22Rv1 (cell line): ENCODE measurements around the gene NDUFAF3.

ENCODE experiments used
- ZFX ChIP-seq: fragments of 450-650 bp; IDR thresholded peaks from 2 replicates; pipeline ENCODE4 v1.6.1; 2017; ENCODE audit warnings: antibody characterized with exemption, borderline replicate concordance
- TF ChIP-seq, protein P1 (sequence below): fragments of 450-650 bp; IDR thresholded peaks from 2 replicates; pipeline ENCODE4 v1.5.1; 2017; ENCODE audit warnings: mild to moderate bottlenecking

DNA sequence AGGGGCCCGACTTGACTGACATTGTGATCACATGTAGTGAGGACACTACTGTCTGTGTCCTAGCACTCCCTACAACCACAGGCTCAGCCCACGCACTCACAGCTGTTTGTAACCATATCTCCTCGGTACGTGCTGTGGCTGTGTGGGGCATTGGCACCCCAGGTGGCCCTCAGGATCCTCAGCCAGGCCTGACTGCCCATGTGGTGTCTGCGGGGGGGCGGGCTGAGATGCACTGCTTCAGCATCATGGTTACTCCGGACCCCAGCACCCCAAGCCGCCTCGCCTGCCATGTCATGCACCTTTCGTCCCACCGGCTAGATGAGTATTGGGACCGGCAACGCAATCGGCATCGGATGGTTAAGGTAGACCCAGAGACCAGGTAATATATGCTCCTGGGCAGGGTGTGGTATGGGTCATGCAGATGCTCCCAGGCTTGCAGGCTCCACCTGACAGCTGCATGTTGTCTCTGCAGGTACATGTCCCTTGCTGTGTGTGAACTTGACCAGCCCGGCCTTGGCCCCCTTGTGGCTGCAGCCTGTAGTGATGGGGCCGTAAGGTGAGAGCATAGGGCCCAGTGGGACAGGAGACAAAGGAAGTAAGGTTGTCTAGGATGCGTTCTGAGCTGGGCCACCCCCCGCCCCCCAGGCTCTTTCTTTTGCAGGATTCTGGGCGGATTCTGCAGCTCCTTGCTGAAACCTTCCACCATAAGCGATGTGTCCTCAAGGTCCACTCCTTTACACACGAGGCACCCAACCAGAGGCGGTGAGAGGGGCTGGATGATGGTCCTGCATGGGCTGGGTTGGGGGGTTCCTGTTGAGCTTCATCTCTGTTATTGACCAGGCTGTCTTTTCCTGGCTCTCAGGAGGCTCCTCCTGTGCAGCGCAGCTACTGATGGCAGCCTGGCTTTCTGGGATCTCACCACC, 7.9 kb upstream of the NDUFAF3 start:
- TF ChIP-seq, protein P1, sequence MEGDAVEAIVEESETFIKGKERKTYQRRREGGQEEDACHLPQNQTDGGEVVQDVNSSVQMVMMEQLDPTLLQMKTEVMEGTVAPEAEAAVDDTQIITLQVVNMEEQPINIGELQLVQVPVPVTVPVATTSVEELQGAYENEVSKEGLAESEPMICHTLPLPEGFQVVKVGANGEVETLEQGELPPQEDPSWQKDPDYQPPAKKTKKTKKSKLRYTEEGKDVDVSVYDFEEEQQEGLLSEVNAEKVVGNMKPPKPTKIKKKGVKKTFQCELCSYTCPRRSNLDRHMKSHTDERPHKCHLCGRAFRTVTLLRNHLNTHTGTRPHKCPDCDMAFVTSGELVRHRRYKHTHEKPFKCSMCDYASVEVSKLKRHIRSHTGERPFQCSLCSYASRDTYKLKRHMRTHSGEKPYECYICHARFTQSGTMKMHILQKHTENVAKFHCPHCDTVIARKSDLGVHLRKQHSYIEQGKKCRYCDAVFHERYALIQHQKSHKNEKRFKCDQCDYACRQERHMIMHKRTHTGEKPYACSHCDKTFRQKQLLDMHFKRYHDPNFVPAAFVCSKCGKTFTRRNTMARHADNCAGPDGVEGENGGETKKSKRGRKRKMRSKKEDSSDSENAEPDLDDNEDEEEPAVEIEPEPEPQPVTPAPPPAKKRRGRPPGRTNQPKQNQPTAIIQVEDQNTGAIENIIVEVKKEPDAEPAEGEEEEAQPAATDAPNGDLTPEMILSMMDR: peak; percentile 74
- no peak for TF ChIP-seq ZFX
